Activated naive CD8-positive, alpha-beta T cell treated with anti-CD3 and anti-CD28 coated beads, Interleukin-2, amount 50 U/mL, for 16 hours (primary cell): ENCODE measurements around the gene HSD17B1.
"Not testable (repeated sequence)": the region's sequence is repeated elsewhere in the genome, so short reads cannot be mapped to it uniquely, and the experiment has no call there.

Source experiments
- DNase-seq: peaks from one replicate; pipeline ENCODE4 v3.0.0-alpha.2; 2020; ENCODE audit warnings: low read depth, low spot score

The HSD17B1 gene

GRCh38 chr17:42547698-42548069, 5.0 kb upstream of the HSD17B1 start:
- no peak for DNase-seq

GRCh38 chr17:42548070-42548837, 4.5 kb upstream of the HSD17B1 start:
- DNase-seq, result peak; percentile 64

GRCh38 chr17:42548993-42549755, 3.5 kb upstream of the HSD17B1 start:
- no peak for DNase-seq

GRCh38 chr17:42553161-42553818, 567 bp downstream of the HSD17B1 start:
- DNase-seq, result no peak

- no peak for DNase-seq
Observed at GRCh38 chr17:42553866-42554249, 1.1 kb downstream of the HSD17B1 start.

GRCh38 chr17:42554250-42555121, 1.8 kb downstream of the HSD17B1 start:
- peak; percentile 48 for DNase-seq

- no peak for DNase-seq
Observed at GRCh38 chr17:42555122-42555622, 2.4 kb downstream of the HSD17B1 start.

- DNase-seq, result not testable (repeated sequence)
Observed at GRCh38 chr17:42555961-42556617, 3.4 kb downstream of the HSD17B1 start.

- no peak for DNase-seq
Observed at GRCh38 chr17:42559075-42559474, 6.4 kb downstream of the HSD17B1 start.

- DNase-seq, result no peak
Observed at GRCh38 chr17:42560246-42560645, 7.5 kb downstream of the HSD17B1 start.

- peak; percentile 74 for DNase-seq
Observed at GRCh38 chr17:42561897-42562387, 9.2 kb downstream of the HSD17B1 start, which contains the start of gene COASY. Gene COASY, plus strand, starts transcription at chr17:42562148. Its CDS starts 475 bp downstream, at chr17:42562623.

- DNase-seq, result no peak
Observed at GRCh38 chr17:42562388-42563142, 9.8 kb downstream of the HSD17B1 start.

GRCh38 chr17:42563143-42563509, 10.4 kb downstream of the HSD17B1 start:
- DNase-seq, result no peak

GRCh38 chr17:42563543-42563942, 10.8 kb downstream of the HSD17B1 start:
- no peak for DNase-seq

GRCh38 chr17:42563950-42564349, 11.2 kb downstream of the HSD17B1 start:
- no peak for DNase-seq

- DNase-seq, result no peak
Observed at GRCh38 chr17:42564815-42565522, 12.2 kb downstream of the HSD17B1 start.

- no peak for DNase-seq
Observed at GRCh38 chr17:42565523-42566214, 12.9 kb downstream of the HSD17B1 start.

- no peak for DNase-seq
Observed at GRCh38 chr17:42566215-42566882, 13.6 kb downstream of the HSD17B1 start.
